ENCODE data around the gene SMIM41. TPM values are rescaled to one million over a fixed set of nuclear protein-coding genes. Genes with fewer than 3 reads are reported as not detected.
A peak's percentile ranks its signal among the peaks of the same experiment; 100 is the strongest.

Gene SMIM41
- total RNA-seq, 1 donor from 2014 or later, result 0.88 TPM

DNA sequence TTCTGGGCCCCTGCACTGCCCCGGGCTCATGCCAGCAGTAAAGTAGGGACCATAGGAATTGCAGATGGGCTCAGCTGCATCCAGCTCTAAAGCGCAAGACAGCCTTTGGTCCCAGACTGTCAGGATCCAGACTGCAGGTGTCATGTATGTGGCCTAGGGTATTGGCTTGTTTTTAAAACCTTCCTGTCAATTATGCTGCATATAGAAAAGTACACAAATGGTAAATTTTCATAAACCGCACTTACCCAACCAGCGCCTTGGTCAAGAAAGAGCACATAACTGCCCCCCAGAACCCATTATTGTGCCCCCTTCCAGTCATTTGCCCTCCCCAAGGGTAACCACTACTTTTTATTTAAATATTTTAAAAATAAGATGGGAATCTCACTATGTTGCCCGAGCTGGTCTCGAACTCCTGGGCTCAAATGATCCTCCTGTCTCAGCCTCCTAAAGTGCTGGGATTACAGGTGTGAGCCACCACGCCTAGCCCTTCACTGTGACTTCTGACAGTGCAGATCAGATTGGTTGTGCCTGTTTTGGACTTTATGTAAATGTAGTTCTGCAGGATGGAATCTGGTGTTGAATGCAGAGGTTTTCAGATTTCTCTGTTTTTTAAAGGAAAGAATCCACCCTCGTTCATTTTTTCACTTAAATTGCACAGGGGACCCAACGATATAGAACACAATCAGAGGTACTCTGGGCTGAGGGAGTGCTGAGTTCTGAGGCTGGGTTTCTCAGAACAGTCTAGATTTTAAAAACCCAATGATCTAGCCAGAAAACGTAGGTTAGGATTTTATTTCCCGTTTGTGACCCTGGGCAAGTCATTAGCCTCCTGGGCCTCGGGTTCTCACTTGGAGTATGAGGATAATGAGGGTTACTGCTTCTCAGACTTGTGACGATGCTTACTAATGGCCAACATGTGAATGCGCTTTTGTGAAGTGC is 21.6 kb upstream of the SMIM41 start:
- H3K27me3 Mint-ChIP-seq (ENCODE audit: unreplicated experiment), result no peaks in the 10 kb centered on the region
- TF ChIP-seq CTCF (IDR thresholded peaks at IDR 0.05; ENCODE audit: partially characterized antibody, unreplicated experiment), result no peak
- H3K36me3 Mint-ChIP-seq (ENCODE audit: unreplicated experiment), result no peaks in the 10 kb centered on the region
- DNase-seq, result no peak
- no peak overlapping the region for H3K27ac Mint-ChIP-seq (ENCODE audit: unreplicated experiment)
- H3K4me1 Mint-ChIP-seq (ENCODE audit: low read depth, unreplicated experiment), result peaks cover 8% of the 10 kb centered on the region
- no peaks in the 10 kb centered on the region for H3K9me3 Mint-ChIP-seq (ENCODE audit: unreplicated experiment)
- no peak overlapping the region for H3K4me3 Mint-ChIP-seq (ENCODE audit: unreplicated experiment)

DNA sequence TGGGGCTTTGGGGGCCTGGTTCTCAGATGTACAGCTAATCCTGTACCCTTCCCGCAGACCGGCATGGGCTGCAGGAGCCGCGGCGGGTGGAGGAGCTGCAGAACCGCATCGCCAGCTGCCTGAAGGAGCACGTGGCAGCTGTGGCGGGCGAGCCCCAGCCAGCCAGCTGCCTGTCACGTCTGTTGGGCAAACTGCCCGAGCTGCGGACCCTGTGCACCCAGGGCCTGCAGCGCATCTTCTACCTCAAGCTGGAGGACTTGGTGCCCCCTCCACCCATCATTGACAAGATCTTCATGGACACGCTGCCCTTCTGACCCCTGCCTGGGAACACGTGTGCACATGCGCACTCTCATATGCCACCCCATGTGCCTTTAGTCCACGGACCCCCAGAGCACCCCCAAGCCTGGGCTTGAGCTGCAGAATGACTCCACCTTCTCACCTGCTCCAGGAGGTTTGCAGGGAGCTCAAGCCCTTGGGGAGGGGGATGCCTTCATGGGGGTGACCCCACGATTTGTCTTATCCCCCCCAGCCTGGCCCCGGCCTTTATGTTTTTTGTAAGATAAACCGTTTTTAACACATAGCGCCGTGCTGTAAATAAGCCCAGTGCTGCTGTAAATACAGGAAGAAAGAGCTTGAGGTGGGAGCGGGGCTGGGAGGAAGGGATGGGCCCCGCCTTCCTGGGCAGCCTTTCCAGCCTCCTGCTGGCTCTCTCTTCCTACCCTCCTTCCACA is 20.7 kb upstream of the SMIM41 start:
- H3K27ac Mint-ChIP-seq (ENCODE audit: unreplicated experiment), result peak overlapping the region; percentile 59
- H3K9me3 Mint-ChIP-seq (ENCODE audit: unreplicated experiment), result no peaks in the 10 kb centered on the region
- no peaks in the 10 kb centered on the region for H3K27me3 Mint-ChIP-seq (ENCODE audit: unreplicated experiment)
- H3K4me3 Mint-ChIP-seq (ENCODE audit: unreplicated experiment), result no peak overlapping the region
- H3K36me3 Mint-ChIP-seq (ENCODE audit: unreplicated experiment), result no peaks in the 10 kb centered on the region
- H3K4me1 Mint-ChIP-seq (ENCODE audit: low read depth, unreplicated experiment), result peaks cover 11% of the 10 kb centered on the region
- no peak for DNase-seq
- TF ChIP-seq CTCF (IDR thresholded peaks at IDR 0.05; ENCODE audit: partially characterized antibody, unreplicated experiment), result no peak

DNA sequence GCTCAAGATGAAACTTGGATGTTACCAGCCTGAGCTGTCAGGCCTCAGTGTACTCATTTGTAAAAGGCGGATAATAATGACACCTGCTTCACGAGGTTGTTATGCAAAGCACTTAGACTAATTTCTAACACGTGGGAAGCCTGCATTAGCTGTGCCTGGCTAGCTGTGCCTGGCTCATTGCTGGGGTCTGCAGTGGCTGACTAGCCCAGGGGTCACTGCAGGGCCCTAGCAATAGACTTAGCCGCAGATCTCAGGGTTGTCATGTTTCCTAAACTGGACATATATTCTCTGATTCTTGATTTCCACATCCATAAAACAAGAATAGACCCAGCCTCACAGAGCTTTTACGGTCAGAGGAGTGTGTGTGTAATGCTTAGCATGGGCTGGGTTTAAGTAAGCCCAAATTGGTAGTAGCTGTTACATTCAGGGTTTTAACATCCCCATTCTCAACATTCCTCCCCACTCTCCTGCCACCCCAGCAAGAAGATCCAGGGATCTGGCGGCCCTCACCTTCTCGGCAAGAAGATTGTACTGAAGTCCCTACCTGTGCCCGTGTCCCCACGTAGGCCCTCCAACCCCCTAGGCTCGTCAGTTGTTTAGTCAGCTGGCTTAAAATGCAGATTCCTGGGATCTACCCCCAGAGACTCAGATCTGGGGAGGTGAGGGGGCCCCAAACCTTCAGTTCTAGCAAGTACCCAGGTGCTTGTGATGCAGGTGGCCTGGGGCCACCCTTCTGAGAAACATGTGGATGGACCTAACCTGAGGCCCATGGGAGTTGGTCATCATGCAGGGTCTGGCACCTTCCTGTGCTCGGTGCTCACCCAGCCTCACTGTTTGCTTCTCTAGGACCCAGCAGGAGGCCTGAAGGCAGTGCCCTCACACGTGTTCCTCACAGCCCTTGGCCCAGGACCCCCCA is 19.7 kb upstream of the SMIM41 start:
- peaks cover 3% of the 10 kb centered on the region for H3K27me3 Mint-ChIP-seq (ENCODE audit: unreplicated experiment)
- H3K4me1 Mint-ChIP-seq (ENCODE audit: low read depth, unreplicated experiment), result peaks cover 16% of the 10 kb centered on the region
- no peak overlapping the region for H3K27ac Mint-ChIP-seq (ENCODE audit: unreplicated experiment)
- no peak overlapping the region for H3K4me3 Mint-ChIP-seq (ENCODE audit: unreplicated experiment)
- no peak for DNase-seq
- no peak for TF ChIP-seq CTCF (IDR thresholded peaks at IDR 0.05; ENCODE audit: partially characterized antibody, unreplicated experiment)
- no peaks in the 10 kb centered on the region for H3K9me3 Mint-ChIP-seq (ENCODE audit: unreplicated experiment)
- H3K36me3 Mint-ChIP-seq (ENCODE audit: unreplicated experiment), result no peaks in the 10 kb centered on the region

DNA sequence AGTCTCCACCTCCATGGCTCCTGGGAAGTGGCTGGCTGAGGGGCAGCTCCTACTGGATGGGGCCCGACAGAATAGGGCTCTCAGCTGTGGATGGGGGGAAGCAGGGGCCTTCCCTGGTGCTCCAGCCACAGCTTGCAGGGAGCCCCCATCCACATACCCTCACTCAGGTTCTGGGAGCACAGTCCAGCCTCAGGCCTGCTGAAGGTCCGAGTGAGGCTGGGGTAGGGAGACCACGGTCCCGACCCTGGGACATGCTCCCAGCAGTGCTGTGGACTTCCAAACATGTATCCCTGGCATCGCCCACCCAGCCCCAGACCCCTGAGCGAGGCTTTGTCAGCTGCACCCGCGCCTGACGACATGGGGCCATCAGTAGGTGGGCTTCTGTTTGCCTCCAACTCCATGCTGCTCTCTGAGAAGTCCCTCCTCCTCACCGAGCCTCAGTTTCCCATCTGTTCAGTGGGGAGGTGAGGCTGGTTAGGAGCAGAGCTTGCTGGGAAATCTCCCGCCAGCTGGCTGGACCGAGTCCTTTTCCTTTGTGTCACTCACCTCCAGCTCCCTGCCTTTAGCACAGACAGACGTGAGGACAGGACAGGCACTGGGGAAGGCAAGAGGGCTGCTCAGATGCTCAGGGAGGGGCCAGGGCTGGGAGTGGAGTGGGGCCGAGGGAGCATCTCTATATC is 18.9 kb upstream of the SMIM41 start:
- no peaks in the 10 kb centered on the region for H3K36me3 Mint-ChIP-seq (ENCODE audit: unreplicated experiment)
- peaks cover 16% of the 10 kb centered on the region for H3K4me1 Mint-ChIP-seq (ENCODE audit: low read depth, unreplicated experiment)
- H3K27ac Mint-ChIP-seq (ENCODE audit: unreplicated experiment), result no peak overlapping the region
- H3K27me3 Mint-ChIP-seq (ENCODE audit: unreplicated experiment), result peaks cover 3% of the 10 kb centered on the region
- no peak for DNase-seq
- no peak for TF ChIP-seq CTCF (IDR thresholded peaks at IDR 0.05; ENCODE audit: partially characterized antibody, unreplicated experiment)
- H3K9me3 Mint-ChIP-seq (ENCODE audit: unreplicated experiment), result no peaks in the 10 kb centered on the region
- no peak overlapping the region for H3K4me3 Mint-ChIP-seq (ENCODE audit: unreplicated experiment)
